HT1080 (cell line): ENCODE results near the gene SEC24D. TPM values are rescaled to one million over a fixed set of nuclear protein-coding genes. Genes with fewer than 3 reads are reported as not detected.

ENCODE experiments used
- DNase-seq: peaks from one replicate; pipeline ENCODE4 v3.0.0-alpha.2; 2015; ENCODE audit warnings: low read depth
- total RNA-seq: library from RNA; depleted of rRNA; stranded (reverse); fragments of >200 nt; shearing (Covaris generic); gene quantifications from 2 replicates; pipeline ENCODE4 v1.2.3, GENCODE V29; 2014

The SEC24D gene
- total RNA-seq, 1 experiment from 2014 or later = 24.4 TPM

DNA sequence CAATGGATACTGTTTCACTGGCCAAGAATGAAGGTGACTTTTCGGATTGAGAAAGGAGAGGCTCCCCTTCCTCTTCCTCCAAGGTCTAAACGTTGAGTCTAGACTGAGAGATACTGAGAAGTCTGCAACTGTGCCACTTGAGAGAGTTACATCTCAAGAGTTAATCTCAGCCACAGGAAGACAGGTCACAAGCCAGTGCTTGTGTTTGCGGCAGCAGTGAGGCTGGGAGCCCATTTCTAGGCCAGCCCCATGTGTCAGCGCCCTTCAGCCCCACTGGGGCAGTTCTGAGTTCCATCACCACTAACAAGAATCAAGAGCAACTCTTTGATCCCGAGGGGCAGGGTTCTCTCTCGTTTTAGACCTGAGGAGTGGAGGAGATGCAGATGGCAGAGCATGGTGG lies 7.3 kb upstream of the SEC24D start:
- no peak for DNase-seq

DNA sequence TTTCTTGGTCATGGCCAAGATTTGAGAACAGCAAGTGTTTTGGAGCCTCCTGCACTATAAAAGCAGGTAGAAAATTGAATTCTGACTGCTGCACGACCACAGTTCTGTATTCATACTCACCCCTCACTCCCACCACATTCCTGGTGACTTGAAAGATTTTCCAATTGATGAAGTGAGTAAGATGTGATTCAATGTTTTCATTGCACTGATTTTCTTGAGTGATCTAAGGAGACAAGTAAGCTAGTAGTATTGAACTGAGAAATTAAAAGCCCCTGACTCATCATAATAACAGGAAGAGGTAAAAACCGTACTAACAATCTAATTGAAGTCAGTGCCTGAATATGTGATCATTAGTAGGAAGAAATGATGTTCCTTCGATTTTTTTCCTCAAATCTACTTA lies 6.1 kb upstream of the SEC24D start:
- peak; percentile 92 for DNase-seq

DNA sequence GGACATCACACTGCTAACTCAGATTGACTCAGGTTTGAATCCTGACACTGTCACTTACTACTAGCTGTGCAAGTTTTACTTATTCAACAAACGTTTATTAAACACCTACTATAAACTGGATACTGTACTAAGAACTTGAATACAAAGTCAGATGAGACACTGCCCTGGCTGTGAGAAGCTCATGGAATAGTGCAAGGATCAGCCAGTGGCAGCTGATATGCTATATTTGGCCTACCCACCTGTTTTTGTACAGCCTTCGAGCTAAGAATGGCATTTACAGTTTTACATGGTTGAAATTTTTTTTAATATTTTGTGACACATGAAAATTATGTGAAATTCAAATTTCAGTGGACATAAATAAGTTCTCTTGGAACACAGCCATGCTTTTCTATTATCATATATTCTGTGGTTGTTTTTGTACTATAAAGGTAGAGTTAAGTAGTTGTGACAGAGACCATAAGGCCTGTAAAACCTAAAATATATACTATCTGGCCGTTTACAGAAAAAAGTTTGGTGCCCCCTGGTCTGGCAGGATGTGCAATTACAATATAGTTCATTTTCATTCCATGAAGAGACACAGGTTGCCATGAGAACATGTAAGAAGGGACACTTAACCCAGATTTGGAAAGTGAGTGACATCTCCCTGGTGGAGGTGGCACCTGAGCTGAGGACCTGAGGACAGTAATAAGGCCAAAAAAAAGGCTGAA lies 3.4 kb upstream of the SEC24D start:
- DNase-seq = no peak

DNA sequence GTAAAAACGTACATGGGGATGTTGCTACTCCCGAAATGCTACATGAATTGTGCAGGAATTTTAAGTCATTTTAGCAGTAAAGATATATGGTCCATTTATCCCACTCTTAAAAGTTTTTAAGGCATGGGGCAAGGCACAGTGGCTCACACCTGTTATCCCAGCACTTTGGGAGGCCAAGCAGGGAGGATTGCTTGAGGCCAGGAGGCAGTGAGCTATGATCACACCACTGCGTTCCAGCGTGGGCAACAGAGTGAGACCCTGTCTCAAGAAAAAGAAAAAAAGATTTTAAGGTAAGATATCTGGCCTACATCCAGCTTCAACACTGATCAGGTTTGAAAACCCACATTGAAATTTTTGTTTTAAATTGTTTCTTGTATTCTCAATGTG lies 1.2 kb upstream of the SEC24D start:
- DNase-seq = no peak

DNA sequence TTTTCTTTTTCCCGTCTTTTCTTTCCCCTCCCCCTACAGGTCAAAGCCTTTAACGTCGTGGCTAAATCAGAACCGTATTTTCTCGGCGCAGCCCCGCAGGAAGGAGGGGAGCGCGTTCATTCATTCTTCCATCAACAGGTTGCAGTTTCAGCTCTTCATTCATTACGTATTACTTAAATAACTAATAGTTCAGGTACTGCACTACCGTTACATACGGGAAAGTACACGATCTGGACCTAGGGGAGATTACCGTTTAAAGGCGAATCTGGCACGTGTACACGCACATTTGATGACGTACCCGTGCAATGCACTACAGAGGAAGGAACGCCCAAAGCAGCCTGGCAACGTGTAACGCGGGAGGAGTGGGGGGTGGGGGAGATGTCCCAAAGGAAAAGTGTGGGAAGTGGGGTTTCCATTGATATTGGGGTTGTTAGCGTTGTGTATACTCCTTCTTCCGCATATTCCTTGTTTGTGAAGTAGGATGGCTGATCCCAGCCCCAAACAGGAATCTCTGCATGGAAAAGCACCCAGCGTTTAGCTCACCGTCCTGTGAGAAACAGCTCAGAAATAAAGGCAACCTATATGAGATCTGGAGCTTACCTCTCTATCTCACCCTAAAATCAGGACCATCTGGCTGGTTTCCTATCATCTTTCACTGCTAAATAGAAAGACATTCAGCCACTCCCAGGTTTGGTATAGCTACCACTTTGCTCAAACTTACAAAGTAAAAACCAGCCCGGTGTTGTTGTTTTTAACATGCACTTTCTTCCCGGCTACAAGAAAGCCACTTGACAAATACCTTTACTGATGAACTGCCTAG lies 585 bp upstream of the SEC24D start:
- peak; percentile 63 for DNase-seq

DNA sequence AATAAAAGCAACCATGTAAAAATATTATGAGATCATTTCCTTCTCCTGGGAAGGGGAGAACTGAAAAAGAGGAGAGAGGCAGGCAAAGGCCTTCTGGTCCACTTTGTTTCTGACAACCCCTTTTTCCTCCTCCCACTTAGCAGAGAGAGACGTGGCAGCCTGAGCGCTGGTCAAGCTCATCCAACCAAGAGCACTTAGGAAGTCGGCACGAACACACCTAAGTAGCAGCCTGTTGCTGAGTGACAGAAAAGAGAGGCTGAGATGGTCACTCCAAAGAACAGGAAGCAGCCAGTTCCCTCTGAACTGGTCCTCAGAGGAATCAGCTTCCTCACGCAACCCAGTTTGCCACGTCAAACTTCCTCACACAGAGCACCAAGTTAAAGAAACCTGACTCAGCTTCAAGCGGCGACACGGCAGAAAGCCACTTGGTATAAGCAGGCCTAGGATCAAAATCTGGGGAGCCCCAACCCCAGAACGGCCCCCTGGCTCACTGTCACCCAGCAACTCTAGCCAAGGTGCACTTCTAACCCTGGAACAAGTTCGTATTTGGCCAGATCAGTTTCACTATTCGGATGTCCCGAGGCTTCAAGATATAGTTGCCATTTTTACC lies 861 bp downstream of the SEC24D start:
- DNase-seq = peak; percentile 80

DNA sequence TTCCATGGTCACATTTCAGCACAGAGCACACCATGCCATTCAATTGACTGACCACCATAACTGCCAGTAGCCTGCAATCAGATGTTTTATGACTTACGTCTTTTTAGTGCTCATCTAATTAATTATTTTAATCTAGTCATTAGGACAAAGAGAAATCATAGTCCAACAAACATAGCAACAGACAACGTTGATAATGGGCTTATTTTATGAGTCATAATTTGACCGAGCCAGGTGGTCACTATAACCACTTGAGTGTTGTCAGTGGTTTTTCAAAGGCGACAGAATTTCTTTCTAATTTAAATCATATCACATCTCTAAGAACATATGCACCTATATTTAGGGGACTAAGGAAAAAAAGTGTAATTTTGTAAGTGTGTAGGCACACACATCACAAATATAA lies 1.9 kb downstream of the SEC24D start:
- DNase-seq = no peak

DNA sequence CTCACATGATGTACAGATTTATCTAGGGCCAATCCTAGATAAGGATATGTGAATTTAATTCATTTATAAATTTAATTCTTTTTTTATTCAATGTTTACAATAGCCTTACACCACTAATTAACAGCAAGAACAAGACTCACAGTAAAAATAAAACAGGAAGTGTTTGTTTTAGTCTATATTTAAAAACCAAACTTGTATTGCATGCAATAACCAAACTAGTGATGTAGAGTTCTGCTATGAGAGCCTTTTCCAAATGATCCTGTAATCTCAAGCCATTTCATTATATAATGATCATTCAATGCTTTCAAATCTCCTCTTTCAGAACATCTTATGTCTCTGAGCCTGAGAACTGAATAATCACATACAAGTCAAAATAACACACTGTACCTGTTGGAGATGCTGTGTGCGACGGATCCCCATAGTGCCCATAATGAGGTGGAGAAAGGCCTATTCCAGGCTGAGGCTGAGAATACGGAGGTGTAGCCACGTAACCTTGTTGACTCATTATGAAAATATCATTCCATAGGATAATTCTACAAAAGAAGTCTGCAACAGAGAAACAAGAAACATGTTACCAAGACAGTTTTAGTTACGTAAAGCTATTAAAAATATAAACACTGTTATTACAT lies 2.6 kb downstream of the SEC24D start:
- DNase-seq = no peak

DNA sequence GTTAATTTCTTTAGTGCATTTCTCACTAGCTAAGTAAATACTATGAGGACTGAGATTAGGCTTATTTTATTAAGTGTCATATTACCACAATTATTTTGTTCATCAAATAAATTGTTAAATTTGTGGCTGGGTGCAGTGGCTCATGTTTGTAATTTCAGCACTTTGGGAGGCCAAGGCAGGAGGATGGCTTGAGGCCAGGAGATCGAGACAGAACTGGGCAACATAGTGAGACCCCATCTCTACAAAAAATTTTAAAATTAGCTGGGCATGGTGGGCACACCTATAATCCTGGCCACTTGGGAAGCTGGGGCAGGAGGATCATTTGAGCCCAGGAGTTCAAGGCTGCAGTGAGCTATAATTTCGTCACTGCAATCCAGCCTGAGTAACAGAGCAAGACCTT lies 6.8 kb downstream of the SEC24D start:
- DNase-seq = no peak

DNA sequence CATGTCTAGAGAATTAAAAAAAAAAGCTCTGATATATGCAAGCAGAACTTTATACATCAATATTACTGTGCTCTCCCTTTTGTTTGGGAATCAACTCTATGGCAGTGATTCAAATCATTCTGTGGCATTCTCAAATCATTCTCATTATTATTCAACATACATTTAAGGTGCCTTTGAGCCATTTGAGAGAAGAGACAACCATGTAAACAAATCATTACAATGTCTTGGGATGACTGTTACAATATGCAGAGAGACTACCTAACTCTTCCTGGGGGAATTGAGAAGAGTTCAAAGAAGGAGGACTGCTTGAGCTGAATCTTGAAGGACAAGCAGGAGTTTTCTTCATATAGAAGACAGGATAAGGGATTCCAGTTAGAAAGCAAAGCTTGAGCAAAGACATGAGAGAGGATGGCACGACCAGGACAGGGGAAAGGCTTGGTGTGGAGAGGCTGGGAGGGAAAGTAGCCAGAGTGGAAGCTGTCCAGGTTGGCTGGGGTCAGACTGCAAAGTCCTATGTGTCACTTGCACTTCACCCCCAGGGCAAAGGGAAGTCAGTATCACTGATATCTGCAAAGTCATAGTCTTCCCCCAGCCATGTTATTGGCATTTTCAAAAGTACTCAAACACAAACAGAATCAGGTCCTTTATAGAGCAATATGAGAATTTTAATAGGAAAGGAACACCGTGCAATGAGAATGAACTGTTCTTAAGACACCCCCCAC lies 9.0 kb downstream of the SEC24D start:
- DNase-seq = no peak

DNA sequence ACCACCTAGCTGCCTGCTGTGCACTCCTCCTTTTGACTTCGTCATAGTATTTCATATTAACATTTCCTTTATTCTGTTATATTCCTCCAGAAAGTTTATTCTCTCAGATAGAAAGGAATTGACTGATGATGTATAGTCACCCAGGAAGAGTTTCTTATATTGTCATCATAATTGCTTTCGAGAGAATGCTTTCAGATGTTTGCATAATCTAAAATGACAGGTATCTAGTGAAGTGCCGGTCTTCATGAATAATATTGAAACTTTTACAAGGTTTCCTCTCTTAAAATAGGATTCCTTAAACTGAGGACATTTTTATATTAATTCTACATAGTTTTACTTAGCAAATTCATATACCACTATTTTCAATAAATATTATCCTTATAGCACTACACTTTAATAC lies 10.1 kb downstream of the SEC24D start:
- DNase-seq = no peak

DNA sequence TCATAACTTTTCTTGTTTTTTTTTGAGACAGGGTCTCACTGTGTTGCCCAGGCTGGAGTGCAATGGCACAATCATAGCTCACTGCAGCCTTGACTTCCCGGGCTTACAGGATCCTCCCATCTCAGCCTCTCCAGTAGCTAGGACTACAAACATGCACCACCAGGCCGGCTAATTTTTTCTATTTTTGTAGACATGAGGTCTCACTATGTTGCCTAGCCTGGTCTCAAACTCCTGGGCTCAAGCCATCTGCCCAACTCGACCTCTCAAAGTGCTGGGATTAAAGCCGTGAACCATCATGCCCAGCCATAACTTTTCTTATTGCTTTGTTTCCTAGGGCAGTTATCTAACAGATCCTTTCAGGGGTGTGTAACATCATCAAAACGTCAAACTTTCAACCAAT lies 11.8 kb downstream of the SEC24D start:
- DNase-seq = no peak

DNA sequence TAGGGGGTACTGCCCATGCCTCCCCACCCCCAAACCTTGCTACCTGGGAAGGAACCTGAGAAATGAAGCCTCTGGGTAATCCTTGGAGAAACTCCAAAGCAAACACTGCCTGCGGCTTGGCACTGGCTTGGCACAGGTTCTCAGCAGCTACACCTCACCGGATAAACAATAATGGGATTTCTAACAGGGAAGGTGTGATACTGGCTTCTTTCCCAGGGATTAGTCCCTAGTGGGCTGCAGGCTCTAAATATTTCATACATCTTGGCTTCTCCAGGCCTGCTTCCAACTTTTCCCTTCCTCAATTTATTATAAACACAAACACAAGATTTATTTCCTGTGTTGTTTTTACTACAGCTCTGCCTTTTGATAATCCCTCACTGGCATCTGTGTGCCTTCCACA lies 12.5 kb downstream of the SEC24D start:
- no peak for DNase-seq

DNA sequence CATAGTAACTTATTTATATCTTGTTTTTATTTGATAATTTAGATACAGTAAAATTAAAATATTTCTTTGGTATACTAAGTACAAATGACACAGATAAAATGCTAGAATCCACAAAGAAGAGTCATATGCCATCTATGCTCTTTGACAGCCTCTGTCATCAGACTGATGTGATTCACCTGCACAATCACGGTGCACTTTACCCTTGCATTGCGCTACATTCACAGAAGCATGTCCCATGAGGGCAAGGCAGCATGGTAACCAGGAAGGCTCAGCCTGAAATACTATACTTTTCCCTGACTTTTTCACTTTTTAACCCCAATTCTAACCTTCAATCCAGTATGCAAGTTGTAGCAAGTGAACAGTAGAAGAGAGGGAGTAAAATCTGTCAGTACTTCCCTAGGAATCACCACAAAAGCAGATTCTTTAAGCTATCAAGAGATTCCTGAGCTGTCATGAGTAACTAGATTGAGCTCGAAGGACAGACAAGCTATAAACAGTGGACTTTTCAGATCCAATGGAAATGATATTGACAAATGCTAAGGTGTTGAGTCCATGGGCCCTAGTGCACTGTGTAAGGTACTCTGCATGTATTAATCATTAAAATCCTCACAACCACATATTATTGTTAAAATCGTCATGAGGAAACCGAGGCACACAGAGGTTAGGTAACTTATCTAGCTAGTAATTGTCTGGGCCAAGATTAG lies 14.2 kb downstream of the SEC24D start:
- no peak for DNase-seq

DNA sequence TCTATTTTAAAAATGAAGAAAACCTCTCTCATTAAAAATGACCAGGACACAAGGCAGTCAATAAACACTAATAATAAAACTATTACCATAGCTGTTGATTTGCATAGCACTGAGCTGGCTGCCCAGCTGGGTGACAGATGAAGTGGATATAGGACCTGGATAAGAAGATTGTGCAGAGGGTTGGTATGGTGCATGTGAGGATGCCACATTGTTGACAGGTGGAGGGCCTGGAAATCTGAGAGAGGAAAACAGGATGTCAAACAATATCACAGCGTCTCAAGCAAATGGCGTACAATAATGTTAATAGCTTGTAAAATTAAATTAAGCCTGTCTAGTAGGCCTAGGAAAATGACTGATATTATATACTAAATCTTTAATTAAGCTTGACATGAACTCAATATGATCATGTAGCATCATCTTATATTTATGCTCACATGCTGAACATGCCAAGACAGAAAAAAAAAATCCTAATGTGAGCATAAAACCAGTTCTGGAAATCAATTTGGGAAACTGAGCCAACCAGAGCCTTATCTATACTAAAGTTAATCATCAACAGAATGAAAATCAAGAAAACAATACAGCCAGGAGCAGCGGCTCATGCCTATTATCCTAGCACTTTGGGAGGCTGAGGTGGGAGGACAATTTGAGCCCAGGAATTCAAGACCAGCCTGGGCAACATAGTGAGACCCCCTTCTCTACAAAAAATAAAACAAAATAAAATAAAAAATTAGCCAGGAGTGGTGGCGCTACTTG lies 18.6 kb downstream of the SEC24D start:
- no peak for DNase-seq

DNA sequence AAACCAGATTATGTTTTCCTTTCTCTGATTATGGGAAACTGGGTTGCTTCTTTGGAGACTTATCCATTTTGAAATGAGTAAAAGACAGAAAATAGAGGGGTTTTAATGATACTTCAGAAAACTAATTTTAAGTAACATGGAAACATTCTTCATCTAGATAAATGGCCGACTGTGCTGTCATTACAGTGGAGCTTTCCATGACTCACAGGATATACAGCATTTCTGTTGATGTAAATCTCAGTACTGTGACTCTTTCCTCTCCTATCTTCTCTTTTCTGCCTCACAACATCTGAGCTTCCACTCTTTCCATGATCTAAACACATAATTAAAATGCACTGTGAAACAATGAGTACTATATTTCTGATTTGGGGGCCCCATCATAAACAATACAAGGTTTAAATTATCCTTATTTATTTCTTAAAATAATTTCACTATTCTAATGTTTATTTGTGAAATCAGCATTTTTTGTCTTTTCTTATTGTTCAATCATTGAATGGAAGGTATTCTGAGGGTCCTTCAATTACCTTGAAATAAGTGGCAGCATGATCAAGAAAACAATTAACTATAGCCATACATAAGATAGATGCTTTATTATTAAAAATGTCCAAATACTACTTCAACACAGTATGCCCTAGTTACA lies 19.3 kb downstream of the SEC24D start:
- DNase-seq = peak; percentile 46

DNA sequence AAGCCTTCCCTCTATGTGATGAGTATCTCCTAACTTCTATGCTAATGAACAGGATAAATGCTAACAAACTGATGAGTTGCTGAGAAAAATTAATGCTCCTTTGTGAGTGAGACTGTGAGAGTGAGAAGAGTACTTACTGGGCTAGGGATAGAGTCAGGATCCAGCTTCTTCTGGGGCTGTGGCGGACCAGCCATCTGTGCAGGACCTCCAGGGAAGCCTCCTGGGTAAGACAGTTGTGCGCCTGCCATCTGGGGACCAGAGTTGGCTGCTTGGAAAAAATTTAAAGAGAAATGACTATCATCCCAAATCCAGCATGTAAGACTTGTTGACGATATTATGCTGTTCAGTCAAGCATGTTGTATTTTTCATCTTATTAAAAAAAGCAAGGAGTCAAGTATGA lies 21.0 kb downstream of the SEC24D start:
- no peak for DNase-seq

DNA sequence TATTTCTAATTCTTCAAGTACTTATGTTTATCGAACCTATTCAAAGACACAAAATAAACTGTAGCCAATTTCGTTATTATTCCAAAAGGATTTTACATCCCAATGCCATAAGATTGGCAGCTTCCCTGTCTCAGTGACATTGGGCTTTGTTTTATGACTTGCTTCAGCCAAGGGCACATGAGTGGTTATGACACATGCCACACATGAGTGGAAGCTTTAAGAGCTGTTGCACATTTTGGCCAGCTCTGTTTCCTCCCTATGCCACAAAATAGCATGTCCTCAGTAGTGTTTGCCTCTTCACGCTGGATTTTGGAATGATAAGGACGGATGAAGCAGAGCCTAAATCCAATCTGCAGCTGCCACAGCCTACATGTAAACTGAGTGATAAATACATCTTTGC lies 21.9 kb downstream of the SEC24D start:
- DNase-seq = no peak

DNA sequence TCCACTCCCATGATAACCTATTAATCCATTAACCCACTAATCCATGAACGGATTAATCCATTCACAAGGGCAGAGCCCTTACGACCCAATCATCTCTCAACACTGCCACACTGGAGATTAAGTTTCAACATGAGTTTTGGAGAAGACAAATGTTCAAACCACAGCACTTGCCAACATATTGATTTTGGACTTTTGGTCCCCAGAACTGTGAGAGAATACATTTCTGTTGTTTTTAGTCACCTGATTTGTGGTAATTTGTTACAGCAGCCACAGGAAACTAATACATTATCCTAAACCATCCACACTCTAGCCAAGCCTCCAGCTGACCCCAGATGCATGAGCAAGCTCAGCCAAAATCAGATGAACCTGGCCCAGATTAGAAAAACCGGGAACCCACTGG lies 22.4 kb downstream of the SEC24D start:
- DNase-seq = no peak

DNA sequence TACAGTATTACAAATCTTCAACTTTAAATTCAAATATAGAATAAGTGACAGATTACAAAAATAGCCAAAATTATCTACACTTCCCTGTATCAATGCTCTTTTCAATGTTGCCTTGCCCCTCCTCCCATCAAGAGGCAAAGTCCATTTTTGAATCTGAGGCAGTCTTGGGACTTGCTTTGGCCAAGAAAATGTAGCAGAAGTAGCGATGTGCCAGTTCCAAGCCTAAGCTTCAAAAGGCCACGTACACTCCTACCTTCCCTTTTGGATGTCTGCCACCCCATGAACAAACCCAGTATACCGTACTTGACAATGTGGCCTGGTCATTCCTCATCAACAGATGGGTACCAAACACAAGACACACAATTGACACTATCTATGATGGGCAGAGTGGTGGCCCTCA lies 24.1 kb downstream of the SEC24D start:
- no peak for DNase-seq
